CD4-positive, alpha-beta T cell treated with Interferon gamma for 1 hour (primary cell): ENCODE results near the gene TMEM53.
"Not testable (repeated sequence)": the region's sequence is repeated elsewhere in the genome, so short reads cannot be mapped to it uniquely, and the experiment has no call there.

Source experiments
- DNase-seq: peaks from one replicate; pipeline ENCODE4 v3.0.0-alpha.2; 2020

Gene TMEM53

GRCh38 chr1:44672254-44672955, 1.9 kb downstream of the TMEM53 start:
- peak; percentile 61 for DNase-seq

DNA sequence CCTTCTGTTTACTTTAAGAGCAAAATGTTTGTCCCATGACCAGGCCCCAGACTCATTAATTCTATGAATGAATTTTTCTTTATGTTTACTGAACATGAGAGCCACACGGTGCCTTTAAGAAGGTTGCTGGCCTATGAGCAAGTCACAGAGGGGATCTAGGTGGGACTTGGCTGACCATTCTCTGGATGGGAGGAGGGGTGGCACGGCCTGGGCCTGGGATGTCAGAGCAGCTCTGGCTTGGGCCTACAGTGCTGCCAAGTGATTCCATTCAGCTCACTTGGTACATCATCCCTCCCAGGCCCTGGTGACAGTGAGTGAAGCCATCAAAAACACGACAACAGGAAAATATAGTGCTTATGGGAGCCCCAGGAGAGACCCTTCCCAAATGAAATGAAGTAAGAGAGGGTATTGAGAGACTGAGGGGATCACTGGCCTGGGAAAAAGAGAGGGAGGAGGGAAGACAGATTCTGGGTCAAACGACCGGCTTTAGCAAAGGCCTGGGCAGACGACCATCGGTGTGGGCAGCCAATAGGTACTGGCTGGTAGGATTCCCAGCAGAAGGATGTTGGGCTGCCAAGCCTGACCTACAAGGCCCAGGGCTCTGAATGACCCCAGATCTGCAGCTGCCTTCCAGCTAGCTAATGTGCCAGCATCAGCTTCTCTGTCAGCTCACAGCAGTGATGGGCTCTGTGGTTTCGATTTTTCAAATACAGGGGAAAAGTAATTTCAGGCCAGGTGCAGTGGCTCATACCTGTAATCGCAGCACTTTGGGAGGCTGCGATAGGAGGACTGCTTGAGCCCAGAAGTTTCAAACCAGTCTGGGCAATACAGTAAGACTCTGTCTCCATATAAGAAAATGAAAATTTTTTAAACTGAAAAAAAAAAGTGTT, 3.3 kb downstream of the TMEM53 start:
- no peak for DNase-seq

GRCh38 chr1:44666719-44667118, 7.6 kb downstream of the TMEM53 start:
- DNase-seq = not testable (repeated sequence)

DNA sequence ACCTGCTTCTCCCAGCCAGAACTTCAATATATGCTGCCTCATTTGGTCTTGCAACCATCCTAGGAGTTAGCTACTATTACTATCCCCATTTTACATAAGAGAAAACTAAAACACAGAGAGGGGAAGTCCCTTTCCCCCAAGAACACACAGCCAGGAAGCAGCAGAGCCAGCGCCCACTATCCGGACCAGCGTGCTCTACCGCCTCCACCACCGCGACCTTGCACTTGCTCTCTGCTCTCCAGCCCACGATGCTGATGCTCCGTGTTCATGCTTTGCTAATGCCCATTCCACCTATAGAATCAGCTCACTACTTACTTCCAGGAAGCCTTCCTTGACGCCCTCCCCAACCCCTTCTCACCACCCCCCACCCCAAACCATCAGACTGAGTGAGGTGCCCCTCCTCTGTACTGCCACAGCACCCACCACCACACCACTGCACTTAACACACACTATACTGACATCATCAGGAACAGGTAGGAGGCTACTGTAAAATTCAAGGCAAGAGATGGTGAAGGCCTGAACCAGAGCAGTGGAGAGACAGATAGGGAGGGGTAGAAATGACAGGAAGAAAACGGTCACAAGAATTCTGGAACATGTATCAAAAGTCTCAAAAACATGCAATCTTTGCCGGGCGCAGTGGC, 9.4 kb downstream of the TMEM53 start:
- DNase-seq = no peak

DNA sequence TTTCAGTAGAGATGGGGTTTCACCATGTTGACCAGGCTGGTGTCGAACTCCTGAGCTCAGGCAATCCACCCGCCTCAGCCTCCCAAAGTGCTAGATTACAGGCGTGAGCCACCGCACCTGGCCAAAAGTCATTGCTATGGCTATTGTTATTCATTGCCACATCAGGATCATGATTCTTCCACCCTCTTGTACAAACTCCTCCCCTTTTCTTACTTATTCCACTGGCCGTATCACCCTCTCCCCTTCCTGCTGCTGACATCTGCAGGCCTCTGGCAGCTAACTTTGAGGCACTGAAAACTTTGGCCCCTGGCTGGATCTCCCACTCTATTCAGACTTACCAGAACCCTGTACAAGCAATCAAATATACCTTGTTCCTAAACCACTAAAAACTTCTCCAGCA, 10.9 kb downstream of the TMEM53 start:
- DNase-seq = no peak

- DNase-seq = no peak
Measured at GRCh38 chr1:44662683-44663030, 11.6 kb downstream of the TMEM53 start.

- DNase-seq = no peak
Measured at GRCh38 chr1:44661781-44662682, 12.2 kb downstream of the TMEM53 start.

DNA sequence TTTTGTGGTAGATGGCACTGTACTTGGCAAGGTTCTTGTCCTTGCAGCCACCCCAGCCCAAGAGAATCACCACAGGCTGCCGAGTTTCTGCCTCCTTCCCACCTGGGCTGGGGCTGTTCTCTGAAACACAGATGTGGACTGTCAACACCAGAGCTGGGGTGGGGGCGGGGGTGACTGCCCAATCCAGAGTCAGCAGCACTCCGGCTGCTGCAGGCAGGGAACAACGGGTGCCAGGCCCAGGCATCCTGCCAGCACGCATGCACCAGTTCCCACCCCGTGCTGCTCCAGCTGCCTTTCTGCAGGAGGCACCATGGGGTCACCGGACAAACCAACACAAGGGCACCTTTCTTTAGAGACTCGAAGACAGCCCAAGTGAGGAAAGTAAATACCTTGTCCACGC, 14.1 kb downstream of the TMEM53 start:
- DNase-seq = no peak

GRCh38 chr1:44659566-44659965, 14.7 kb downstream of the TMEM53 start:
- no peak for DNase-seq

GRCh38 chr1:44655609-44656008, 18.7 kb downstream of the TMEM53 start:
- DNase-seq = peak; percentile 9

DNA sequence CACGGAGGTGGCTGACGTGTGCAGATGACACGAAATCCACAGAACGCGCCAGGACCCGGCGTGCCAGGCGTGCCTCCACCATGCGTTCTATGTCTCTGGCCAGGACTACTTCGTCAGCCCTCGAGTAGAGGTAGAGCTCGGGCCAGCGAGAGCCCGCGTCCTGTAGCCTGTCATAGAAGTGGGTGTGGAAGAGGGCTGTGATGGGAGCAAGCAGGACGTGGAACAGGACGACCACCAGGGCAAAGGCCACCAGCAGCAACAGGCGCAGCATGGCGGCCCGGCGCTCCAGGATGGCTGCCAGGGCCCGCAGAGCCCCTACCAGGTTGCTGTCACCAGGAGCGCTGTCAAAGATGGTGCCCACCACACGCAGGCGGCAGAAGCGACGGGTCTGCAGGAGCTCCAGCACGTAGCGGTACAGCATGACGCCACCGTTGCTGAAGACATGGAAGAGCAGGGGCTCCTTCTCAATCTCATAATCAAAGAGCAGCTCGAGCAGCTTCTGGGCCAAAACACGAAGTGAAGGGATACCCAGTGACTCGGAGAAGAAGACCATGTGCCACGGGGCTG, 19.6 kb downstream of the TMEM53 start:
- DNase-seq = no peak

DNA sequence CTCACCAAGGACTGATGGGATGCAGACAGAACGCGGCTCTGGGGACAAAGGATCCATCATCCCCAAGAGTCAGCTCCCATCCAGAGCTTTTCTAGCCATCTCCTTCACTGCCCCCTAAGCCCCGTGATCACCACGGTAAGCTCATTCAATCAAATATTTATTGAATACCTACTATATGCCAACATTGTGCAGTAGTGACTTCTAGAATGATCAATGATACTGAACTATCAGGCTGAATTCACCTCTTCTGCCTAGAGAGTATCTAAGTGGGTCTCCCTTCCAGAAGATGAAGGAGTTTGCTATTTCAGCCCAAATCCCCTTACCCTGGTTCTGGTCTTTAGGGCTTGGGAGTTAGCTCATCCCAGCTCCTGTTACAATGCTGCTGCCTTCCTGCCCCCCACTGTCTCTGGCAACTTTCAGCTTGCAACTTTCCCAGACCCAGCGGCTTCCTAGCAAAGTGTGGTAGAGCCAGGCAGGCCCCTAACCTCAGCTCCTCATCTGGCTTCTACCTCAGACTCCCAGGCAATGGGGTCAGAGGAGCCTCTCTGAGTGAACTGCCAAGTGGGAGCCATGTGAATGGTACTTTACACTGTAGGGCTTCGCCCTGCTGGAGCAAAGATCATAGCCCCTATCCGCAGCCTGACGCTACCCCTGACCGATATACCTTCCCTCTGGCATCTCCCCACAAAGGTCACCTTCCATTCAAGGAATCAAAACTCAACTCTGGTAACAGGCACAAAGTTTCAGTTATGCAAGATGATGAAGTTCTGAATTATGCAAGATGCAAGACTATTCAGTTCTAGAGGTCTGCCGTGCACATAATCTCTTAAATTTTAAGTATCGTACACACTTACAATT, 20.9 kb downstream of the TMEM53 start:
- DNase-seq = no peak

DNA sequence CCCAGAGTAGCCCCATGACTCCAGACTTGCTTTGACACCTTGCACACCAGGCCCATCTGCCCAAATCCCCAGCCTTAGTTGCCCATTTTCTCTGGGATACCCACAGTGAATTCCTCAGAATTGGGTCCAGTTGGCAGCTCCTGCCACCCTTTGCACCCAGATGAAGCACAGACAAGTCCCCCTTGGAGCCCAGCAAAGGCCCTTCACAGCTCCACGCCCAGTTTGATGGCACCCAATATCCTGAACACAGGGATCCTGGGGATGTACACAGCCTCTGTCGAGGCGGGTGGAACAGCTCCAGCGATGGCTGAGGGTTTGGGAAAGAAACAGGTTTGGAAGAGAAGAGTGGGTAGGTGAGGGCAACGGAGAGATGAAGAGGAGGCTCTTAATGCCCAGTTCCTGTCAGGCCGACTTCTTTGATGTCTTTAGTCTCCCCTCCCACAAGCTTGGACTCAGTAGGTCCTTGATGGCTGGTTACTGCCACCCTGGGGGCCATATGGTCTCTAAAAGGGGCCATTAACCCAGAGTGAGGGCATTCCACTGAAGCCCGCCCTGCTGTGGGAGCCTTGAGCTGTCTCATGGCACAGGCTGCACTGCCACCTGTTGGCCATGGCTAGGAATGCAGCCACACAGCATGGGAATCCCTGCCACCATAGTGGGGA, 21.7 kb downstream of the TMEM53 start:
- peak; percentile 69 for DNase-seq

DNA sequence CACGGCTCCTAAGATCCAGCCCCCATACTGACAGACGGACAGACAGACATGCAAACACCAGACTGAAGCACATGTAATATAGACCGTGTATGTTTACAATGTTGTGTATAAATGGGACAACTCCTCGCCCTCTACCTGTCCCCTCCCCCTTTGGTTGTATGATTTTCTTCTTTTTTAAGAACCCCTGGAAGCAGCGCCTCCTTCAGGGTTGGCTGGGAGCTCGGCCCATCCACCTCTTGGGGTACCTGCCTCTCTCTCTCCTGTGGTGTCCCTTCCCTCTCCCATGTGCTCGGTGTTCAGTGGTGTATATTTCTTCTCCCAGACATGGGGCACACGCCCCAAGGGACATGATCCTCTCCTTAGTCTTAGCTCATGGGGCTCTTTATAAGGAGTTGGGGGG, 23.2 kb downstream of the TMEM53 start:
- DNase-seq = no peak

DNA sequence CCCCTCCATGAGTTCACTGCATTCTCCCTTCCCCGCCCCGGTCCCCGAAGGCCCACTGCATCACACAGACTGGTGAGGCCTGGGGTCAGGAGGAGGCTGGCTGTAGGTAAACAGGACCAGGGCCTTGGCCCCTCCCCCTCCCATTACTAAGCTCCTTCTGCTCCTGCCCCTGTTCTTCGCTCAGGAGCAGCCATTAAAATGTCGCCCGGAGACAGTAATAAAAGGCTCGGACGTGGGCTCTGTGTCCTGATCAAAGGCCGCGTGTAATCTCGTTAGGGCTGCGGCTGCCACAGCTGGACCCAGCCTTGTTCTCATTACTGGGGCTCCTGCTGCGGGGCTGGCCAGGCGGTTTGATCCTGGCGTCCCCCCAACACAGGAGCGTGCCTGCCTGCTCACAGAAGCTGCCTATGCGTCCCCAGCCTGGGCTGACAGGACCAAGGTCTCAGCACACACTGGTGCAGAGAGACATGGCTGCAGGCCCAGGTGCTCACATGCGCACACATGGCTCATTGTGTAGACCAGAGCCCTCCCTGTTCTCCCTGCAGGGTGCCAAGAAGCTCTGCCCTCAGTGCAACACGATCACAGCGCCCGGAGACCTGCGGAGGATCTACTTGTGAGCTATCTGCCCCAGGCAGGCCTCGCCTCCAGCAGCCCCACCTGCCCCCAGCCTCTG, 24.0 kb downstream of the TMEM53 start:
- no peak for DNase-seq

DNA sequence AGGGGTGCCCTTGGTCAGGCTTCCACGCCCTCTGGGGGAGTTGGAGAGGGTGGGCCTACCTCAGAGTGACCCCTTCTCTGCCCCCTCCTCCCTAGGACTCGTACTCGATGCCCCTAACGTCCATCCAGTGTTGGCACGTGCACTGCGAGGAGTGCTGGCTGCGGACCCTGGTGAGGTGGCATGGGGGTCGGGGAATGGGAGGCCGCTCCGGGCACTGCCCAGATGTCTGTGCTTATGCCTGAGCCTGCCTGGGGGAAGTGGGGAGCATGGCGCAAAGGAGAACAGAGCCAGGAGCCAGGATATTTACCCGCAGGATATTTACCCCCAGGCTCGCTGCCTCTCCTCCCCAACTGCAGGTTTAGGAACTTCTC, 24.5 kb downstream of the TMEM53 start:
- DNase-seq = no peak

GRCh38 chr1:44648529-44649250, 25.6 kb downstream of the TMEM53 start:
- DNase-seq = no peak

GRCh38 chr1:44647896-44648295, 26.4 kb downstream of the TMEM53 start:
- DNase-seq = no peak

- DNase-seq = no peak
Measured at GRCh38 chr1:44646261-44647110, 27.8 kb downstream of the TMEM53 start.
